Left lobe of liver (tissue), 2 donors: ENCODE results near the gene DCAF6. TPM values are rescaled to one million over a fixed set of nuclear protein-coding genes. Genes with fewer than 3 reads are reported as not detected.
A peak's percentile ranks its signal among the peaks of the same experiment; 100 is the strongest.

Experiments
- ATAC-seq: fragments of 200-7000 bp; cut with Tn5 transposase; one replicate; pipeline ENCODE4 v1.9.1; 2020; ENCODE audit warnings: mild to moderate bottlenecking, moderate library complexity
- DNase-seq: peaks from one replicate; pipeline ENCODE4 v3.0.0-alpha.2; 2020; ENCODE audit warnings: low spot score
- total RNA-seq: library from RNA; stranded (reverse); gene quantifications from one replicate; pipeline ENCODE4 v1.2.1, GENCODE V29; 2021
- donor health status: DM: no; HTN: no; CAD: no; lungs with moderate emphysema.
- donor health status: DM: no; HTN: yes; CAD: no.

Gene DCAF6
- total RNA-seq, 1 donor from 2014 or later, result 49.0 TPM

- DNase-seq (peak; percentile 71), ATAC-seq (peak; percentile 92)
Observed at GRCh38 chr1:168082008-168082876, 145.8 kb downstream of the DCAF6 start.

GRCh38 chr1:168083456-168084325 lies 147.2 kb downstream of the DCAF6 start:
- peak; percentile 10 for ATAC-seq
- DNase-seq, result no peak

- ATAC-seq (peak; percentile 58), DNase-seq (peak; percentile 58)
Observed at GRCh38 chr1:168084396-168085231, 148.1 kb downstream of the DCAF6 start.

GRCh38 chr1:168085401-168085872 lies 149.0 kb downstream of the DCAF6 start:
- DNase-seq, result no peak
- ATAC-seq, result no peak

- ATAC-seq (no peak), DNase-seq (no peak)
Observed at GRCh38 chr1:168086438-168086837, 150.0 kb downstream of the DCAF6 start.

GRCh38 chr1:168087696-168088095 lies 151.2 kb downstream of the DCAF6 start:
- ATAC-seq (no peak), DNase-seq (no peak)

GRCh38 chr1:168088511-168089325 lies 152.2 kb downstream of the DCAF6 start:
- DNase-seq, result no peak
- ATAC-seq, result no peak

- DNase-seq (no peak), ATAC-seq (no peak)
Observed at GRCh38 chr1:168089326-168089978, 153.0 kb downstream of the DCAF6 start.

GRCh38 chr1:168089979-168090337 lies 153.5 kb downstream of the DCAF6 start:
- ATAC-seq (no peak), DNase-seq (no peak)

GRCh38 chr1:168090395-168090794 lies 153.9 kb downstream of the DCAF6 start:
- ATAC-seq (no peak), DNase-seq (no peak)

GRCh38 chr1:168091063-168091462 lies 154.6 kb downstream of the DCAF6 start:
- no peak for ATAC-seq

GRCh38 chr1:168091720-168092550 lies 155.5 kb downstream of the DCAF6 start:
- no peak for DNase-seq

More at GRCh38 chr1:168091063-168091462, 154.6 kb downstream of the DCAF6 start:
- DNase-seq, result no peak

GRCh38 chr1:168092566-168093355 lies 156.3 kb downstream of the DCAF6 start:
- peak; percentile 69 for ATAC-seq
- no peak for DNase-seq

More at GRCh38 chr1:168091720-168092550, 155.5 kb downstream of the DCAF6 start:
- ATAC-seq, result no peak

- DNase-seq (no peak), ATAC-seq (no peak)
Observed at GRCh38 chr1:168093616-168094015, 157.1 kb downstream of the DCAF6 start.

GRCh38 chr1:168095476-168095875 lies 159.0 kb downstream of the DCAF6 start:
- DNase-seq (no peak), ATAC-seq (no peak)

- DNase-seq, result no peak
- ATAC-seq, result no peak
Observed at GRCh38 chr1:168096296-168097165, 160.0 kb downstream of the DCAF6 start.
